KG1 (cell line): Measurements from ENCODE around the gene CRYL1.

Experiments
- DNase-seq: peaks from one replicate; lab custom pipeline; 2025; lab: John Stamatoyannopoulos, UW

The CRYL1 gene

DNA sequence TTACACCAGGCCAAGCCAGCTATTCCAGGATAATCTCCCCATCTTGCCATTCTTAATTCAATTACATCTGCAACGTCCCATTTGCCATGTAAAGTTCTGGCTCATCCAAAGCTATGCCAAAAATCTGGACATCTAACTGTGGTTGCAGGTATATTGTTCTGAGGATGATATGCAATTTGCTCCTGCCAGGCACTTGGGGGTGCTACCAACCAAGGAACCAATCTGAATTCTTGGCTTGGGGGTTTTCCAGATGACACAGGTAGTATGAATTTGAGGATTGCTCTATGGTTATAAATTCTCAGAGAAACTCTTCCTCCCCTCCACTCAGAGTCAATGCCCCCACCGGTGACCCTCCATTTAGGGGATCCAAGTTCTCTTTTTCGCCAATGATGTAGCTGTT lies 33.0 kb downstream of the CRYL1 start:
- no peak for DNase-seq

DNA sequence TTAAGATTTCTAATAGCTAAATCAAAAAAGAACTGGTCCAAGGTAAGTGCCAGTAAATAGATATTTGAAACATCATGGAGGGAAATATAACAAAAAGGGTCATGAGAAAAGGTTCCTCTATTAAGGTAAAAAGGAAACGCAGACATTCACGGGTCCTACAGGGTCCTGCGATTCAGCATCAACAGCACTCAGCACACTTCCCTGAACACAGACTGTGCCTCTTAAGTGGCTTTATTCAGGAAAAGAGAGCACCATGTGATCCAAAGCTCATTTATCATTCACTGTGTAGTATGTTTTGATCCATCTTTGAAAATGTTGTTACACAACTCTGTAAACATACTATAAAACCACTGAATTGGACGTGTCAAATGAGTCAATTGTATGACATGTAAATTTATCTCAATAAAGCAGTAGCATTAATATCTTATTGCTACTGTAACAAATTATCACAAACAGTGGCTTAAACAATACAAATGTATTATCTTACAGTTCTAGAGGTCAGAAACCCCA lies 33.7 kb downstream of the CRYL1 start:
- DNase-seq = no peak

DNA sequence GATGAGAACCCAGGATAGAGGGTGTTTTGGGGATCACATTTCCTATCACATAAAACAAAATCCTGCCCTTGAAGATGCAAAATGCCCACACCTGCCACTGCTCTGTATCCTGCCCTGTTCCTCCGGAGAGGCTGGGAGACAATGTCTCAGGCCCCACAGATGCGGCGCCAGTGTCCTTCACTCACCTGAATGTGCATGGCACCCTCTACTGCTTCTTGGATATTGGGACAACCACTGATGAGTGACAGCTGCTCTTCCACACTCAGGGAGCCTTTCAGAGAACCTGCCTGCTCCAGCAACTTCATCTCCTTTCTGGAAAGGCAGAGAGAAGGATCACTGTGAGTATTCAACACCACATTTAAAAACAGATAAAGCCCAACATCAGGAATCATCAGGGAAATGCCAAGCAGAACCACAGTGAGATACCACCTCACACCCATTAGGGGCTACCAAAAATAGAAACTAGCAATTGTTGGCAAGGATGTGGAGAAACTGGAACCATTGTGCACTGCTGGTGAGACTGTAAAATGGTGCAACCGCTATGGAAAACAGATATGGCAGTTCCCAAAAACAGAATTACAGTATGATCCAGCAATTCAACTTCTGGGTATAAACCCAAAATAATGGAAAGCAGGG lies 36.4 kb downstream of the CRYL1 start:
- no peak for DNase-seq

DNA sequence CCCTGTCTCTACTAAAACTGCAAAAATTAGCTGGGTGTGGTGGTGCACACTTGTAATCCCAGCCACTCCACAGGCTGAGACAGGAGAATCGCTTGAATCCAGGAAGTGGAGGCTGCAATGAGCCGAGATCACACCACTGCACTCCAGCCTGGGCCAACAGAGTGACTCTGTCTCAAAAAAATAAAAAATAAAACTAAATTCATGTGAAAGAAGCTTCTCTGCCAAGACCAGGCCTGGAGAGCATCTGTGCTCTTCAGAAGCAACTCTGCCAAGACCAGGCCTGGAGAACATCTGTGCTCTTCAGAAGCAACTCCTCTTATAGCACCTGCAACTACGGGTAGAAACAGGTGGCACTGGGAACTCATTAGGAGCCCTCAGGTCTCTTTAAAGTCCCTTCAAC lies 37.7 kb downstream of the CRYL1 start:
- DNase-seq = no peak

DNA sequence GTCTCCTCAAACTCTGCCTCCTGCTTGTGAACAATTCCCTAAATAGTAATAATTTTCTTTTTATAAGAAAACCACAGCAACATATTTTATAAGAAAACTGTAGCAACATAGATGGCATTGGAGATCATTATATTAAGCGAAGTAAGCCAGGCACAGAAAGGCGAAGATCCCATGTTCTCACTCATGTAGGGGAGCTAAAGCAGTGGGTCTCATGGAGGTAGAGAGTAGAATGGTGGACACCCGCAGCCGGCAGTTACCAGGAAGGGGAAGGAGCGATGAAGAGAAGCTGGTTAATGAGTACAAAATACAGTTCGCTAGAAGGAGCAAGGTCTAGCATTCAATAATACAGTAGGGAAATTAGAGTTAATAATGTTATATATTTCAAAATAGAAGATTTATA lies 42.9 kb downstream of the CRYL1 start:
- no peak for DNase-seq

DNA sequence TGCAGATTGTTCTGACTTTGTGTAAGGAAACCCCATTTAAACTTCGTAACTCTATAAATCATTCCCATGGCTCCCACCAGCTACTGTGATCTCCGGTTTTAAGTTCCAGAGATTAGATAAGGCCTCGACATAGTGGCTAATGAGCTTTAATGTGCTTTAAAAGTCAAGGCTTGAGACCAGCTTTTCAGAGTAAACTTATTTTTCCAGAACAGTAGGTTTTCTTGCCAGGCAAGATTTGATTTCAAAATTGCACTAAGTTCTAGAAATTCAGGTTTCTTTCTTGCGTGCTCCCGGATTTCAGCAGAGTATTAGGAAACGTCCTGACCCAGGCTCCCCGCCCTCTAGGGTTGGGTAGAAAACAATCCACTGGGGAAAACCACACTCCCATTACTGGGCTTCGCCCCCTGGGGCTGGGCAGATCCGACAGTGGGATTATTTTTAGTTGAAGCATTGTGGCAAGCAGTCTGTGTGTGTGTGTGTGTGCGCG lies 43.3 kb downstream of the CRYL1 start:
- DNase-seq = no peak

DNA sequence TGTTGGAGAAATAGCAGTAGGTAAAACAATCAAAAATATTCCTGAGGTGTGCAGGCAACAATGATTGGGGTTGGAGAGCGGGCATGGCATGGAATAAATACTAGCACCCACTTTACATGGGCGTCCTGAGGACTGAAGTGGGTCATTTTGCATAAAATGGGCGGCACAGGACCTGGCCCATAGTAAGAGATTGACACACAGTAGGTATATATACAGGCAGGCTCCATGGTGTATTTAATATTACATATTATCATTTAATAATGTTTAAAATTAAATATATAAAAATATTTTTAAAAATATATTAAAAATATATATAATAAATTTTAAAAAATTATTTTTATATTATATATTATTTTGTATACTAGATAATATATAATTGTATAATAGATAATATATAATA lies 48.3 kb downstream of the CRYL1 start:
- DNase-seq = no peak

DNA sequence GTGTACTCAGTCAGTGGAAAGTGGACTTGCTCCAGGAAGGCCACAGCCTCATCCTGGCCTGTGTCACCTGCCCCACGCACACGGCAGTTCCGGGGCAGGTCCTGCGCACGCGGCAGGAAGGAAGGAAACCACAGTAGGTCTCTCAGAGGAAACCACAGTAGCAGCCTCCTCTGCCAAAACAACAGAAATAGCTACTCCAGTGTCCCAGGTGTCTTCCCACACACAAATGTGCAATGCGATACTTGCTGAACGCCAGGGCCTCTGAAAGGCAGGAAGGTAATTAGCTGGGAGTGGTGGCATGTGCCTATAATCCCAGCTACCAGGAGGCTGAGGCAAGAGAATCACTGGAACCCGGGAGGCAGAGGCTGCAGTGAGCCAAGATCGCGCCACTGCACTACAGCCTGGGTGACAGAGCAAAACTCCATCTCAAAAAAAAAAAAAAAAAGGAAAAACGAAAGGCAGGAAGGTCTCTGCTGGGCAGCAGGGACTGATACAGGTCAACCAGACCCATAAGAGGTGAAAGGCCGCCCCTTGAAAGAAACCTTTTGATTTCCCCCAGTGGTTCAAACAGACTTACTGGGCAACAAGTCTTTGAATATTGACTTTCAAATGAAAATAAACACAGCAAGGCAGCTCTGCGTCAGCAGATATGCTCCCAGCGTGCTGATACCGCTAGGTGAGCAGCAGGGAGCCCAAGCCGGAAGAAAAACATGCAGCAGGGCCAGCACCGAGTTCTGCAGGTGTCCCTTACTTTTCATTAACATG lies 49.5 kb downstream of the CRYL1 start:
- peak; percentile 49 for DNase-seq

DNA sequence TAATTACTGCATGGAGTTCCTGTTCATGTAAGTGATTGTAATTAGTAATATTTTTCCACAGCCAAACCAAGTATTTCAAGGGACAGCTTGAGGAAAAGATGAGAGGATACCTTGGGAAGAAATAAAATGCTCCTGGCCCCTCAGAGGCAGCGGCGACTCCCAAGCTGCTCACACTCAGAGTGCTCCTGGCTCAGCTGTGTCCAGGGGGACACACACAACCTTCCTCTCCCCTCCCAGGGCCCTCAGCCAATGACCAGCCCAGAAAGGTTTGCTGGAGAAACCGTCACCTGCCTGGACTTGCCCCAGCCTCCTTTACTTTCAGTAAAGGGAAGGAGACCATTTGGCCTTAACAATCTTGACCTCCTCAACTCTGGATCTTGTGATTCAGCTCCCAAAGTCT lies 51.1 kb downstream of the CRYL1 start:
- no peak for DNase-seq

DNA sequence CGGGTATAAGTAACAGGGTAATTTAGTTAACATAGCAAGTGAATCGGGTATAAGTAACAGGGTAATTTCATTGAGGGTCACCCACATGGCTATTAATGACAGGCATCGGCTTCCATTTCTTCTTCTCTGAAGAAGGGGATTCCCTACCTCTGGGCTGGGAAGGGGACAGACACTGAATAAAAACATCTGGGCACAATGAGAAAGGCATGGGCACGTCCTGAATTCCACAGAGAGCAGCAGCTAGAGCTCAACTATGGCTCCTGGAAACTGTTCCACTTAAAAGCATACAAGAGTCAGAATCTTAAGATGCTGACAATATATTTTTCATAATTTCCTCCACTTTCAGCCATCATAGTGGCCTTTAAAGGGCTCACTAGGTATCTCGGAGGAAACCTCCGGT lies 51.8 kb downstream of the CRYL1 start:
- no peak for DNase-seq

DNA sequence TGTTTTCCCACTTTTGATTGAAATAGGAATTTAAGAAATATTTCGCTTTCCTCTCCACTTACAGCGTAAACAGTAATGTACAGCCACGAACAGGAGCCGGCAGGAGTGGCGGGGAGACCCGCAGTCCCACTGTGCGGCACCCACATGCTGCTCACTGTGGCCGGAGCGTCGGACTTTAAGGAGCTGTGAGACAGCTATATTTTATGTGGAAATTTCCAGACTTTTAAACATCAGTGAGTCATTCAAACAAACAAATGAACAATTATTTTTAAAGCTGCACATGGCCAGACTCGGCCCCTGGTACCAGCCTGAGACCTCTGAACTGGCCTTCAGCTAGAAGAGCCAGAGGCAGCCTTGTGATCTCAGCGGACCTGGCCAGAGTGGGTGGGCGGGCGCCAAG lies 52.5 kb downstream of the CRYL1 start:
- DNase-seq = no peak

DNA sequence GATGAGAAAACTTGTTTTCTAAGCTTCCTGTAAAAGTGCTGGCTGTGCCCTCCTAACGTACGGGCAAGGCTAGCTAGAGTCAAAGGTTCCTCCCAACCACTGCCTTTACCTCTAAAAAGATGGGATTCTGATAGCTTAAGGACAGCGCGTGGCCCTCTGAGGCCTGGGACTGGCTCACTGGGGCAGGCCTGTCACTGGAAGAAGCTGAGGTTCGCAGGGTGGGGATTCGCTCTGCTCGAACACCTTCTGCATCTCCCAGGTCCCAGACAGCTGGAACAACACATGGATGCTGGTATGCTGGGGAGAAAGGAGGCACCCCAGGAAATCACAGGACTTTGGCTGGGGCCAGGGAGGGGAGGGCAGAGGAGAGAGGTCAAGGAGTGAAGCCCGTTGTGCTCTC lies 53.1 kb downstream of the CRYL1 start:
- DNase-seq = no peak

DNA sequence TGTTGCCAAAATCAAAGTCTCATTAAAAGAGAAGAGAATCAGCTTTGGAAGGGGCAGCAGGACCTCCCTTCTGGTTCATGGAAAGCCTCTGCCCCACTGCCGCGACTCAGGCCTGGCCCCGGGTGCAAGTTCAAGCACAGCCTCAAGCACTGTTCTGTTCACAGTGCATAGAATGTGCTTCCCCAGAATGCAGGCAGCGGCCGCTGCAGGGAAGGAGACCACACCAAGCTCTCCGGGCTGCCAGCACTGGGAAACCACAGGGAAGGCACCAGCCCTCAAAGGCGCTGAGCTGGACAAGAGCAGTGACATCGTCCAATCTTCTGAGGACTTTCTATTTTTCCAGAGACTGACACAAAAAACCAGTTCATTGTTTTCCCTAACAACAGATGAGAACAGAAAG lies 55.5 kb downstream of the CRYL1 start:
- no peak for DNase-seq

DNA sequence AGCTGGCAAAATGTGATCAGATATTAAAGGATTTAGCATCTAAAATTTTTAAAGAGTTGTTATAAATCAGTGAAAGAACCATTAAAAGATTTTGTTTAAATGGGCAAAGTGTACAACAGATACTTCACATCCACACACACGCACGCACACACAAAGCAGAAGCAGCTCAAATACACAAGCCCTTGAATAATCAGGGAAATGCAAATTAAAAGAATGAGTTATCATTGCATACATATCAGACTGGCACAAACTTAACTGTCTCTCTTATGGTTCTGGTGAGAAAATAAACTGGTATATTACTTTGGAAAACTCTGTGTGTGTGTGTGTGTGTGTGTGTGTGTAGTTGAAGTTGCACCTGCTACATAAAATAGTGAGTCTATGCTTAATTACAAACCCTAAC lies 59.3 kb downstream of the CRYL1 start:
- no peak for DNase-seq

DNA sequence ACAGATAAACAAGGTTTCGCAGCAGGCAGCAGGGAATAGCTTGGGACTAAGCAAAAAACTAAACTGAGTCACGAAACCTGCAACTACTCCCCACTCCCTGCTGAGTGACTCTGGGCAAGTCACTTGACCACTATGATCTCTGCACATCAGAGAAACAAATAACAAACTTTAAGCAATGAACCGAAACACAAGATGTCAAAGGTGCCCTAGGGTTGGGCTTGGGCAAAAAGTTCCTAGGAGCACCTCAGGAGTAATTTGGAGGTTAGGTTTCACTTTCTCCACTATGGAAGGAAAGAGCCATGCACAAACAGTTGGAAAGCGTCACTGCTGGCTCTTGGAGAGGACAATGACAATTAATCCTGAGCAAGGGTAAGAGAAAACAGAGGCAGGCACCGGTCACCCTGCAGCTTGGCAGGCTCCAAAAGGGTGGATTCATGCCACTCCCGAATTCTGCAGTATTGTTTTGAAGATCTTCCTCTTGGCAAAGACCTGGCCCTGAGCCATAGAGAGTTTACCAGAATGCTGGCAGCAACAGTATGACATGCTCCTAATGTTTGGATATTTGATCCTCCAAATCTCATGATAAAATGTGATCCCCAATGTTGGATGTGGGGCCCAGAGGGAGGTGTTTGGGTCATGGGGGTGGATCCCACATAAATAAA lies 60.3 kb downstream of the CRYL1 start:
- no peak for DNase-seq

DNA sequence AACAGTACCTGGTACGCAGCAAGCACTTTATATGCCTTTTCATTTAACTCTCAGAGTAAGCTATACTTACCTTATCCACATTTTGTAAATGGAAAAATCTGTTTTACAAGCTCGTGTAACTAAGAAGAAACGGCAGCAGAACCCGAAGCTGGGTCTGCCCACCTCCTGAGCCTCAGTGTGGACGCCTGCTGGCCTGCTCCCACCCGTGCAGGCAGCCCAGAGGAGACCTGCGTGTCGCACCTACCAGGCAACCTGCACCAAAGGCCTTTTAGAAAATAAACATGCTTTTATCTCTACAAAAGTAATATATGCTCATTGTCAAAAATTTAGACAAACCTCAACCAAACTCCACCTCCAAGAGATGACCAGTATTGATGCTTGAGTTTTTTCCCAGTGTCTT lies 62.7 kb downstream of the CRYL1 start:
- no peak for DNase-seq

DNA sequence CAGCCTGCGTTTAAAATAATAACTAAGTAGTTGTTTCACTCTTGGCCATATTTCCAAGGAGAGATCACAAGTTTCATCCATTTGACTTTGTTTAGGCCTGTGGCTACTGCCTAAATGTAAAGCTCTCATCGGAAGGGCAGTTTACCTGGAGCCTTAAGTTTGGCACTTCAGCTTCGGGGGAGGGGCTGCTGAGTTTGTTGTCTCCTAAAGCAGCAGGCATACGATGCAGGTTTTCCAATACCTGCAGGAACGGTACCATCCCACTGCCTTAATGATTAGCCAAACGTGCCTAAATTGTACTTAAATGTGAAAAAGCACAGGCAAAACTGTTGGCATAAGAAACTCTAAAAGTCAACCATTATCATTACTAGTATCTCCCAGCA lies 63.1 kb downstream of the CRYL1 start:
- DNase-seq = no peak

DNA sequence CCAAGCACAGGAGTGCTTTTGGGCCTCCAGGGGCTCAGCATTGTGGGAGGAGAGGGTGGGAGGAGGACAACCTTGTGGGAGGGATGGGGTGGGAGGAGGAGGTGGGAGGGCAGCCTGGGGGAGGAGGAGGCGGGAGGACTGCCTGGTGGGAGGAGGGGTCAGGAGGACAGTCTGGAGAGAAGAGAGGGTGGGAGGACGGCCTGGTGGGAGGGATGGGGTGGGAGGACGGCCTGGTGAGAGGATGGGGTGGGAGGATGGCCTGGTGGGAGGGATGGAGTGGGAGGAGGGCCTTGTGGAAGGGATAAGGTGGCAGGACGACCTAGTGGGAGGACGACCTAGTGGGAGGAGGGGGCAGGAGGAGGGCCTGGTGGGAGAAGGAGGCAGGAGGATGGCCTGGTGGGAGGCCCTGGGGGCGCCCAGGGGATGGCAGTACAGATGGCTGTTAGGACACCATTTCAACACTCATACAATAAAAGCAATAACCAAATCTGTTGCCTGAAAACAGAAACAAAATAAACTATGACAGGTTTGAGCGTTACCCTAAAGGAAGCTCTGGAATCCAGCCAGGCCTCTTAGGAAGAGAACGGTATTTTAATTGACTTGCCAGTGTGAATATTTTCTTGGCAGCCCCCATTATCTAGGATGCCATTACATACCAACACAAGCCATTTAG lies 63.7 kb downstream of the CRYL1 start:
- no peak for DNase-seq

DNA sequence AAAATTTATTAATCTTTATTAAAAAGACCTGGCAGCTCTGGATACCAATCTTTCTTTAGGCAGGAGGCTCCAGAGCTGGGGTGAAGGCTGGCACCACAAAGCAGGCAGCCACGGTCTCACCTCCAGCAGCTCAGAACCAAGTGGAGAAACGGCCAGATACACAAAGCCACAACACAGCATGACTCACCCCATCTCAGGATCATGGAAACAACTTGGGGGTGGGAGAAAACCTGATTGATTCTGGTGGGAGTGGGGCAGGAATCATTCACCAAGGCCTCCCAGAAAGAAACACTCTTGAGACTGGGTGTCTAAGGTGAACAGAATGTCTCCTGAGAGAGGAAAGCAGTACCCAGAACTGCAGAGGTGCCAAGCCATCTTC lies 64.2 kb downstream of the CRYL1 start:
- no peak for DNase-seq

DNA sequence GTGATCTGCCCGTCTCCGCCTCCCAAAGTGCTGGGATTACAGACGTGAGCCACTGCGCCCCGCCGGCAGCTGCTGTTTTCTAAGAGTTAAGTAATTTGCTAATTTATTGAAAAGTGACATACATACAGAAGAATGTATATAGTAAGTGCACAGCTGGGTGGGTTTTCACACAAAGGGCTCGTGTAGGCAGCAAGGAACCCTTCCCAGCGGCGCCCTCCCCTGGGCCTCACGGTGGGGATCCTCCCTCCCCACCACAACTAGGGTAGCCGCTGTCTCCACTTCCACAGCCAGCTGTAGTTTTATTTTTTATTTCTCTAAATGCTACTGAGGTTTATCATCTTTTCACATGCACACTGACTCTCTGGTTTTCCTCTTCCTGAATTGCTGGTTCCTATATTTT lies 64.9 kb downstream of the CRYL1 start:
- peak; percentile 23 for DNase-seq

DNA sequence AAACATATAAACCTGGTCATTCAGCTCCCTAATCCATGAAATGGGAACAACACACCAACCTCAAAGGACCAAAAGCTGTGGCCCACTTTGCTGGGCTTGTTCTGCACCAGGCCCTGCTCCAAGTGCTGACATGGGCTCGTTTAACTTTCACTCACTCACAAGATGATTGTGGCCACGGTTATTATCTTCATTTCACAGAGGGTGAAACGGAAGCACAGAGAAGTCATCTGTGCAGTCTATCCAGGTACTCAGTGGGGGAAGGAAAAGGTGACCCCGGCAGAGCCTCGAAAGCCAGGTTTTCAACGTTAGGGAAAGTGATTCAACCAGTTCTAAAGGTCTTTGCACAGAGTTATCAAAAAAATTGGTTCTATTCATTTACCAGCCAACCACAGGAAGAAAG lies 68.0 kb downstream of the CRYL1 start:
- DNase-seq = no peak

DNA sequence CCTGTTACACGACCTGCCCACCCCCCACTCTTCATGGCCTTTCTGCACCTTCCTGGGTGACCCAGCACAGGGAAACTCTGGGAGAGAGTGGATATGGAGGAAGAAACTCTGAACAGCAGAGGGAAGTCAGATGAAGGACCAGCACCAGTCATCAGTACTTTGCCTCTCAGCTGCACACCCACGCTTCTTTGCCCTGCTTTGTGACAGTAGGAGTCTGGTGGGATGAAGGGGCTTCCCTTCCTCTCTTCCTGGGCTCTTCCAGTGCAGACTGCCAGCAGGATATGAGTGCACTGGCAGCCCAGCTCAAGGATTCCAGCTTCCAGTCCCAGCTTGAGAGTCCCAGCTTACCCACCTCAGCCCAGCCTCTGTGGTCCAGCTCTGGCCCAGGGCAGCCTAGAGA lies 68.9 kb downstream of the CRYL1 start:
- no peak for DNase-seq

DNA sequence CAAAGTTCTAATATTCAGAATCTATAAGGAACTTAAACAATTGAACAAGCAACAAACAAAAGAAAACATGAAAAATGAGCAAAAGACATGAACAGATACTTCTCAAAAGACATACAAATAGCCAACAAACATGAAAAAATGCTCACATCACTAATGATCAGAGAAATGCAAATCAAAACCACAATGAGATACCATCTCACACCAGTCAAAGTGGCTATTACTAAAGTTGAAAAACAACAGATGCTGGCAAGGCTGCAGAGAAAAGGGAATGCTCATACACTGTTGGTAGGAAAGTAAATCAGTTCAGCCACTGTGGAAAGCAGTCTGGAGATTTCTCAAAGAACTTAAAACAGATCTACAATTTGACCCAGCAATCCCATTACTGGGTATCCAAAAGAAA lies 74.3 kb downstream of the CRYL1 start:
- DNase-seq = no peak
